ENCODE results near the gene PLA2G3.
"Not testable (repeated sequence)": the region's sequence is repeated elsewhere in the genome, so short reads cannot be mapped to it uniquely, and the experiment has no call there.

Gene PLA2G3

GRCh38 chr22:31139866-31140716 lies at the start of gene PLA2G3:
PLA2G3 (minus strand) TSS chr22:31140508; CDS start chr22:31140354, 154 bp downstream.
- Histone ChIP-seq H3K27me3 (ENCODE audit: control insufficient read depth in 1 of 2, insufficient read depth in 2 of 2, low read length in 2 of 2) (peaks cover 10 to 15% of the 10 kb centered on the region in 2 donors), H3K36me3 (ENCODE audit: control insufficient read depth in 2 of 2, insufficient read depth in 2 of 2, low read length in 2 of 2) (no peaks in the 10 kb centered on the region), H3K4me3 (ENCODE audit: low read length in 2 of 2) (no peak within 1 kb of the TSS), H3K4me1 (ENCODE audit: control insufficient read depth, insufficient read depth, low read length) (no peaks in the 10 kb centered on the region), H3K27ac (ENCODE audit: low read length) (no peak within 1 kb of the TSS), H3K9me3 (ENCODE audit: control insufficient read depth in 2 of 2, low read length in 2 of 2) (no peaks in the 10 kb centered on the region), H3K9ac (ENCODE audit: low read length in 2 of 2) (no peak within 1 kb of the TSS)

DNA sequence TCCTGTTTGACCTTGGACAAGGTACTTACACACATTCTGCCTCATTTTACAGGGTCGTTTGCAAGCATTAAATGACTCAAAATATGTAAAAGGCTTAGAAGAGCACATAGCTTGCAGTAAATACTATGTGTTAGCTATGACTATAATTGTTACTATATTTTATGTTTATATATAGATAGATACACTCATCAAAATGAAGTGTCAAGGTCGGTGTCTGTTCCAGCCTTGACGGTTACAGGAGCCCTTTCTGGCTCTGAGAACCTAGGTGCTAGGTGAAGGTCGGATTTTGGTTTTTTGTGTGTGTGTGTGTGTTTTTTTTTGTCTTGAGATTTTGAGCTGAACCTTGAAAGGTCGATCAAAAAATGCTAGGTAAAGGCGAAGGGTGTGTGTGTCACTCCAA lies 47.3 kb upstream of the PLA2G3 start:
- Histone ChIP-seq H3K27me3 (ENCODE audit: control insufficient read depth in 1 of 2, insufficient read depth in 2 of 2, low read length in 2 of 2) (no peaks in the 10 kb centered on the region), H3K9me3 (ENCODE audit: control insufficient read depth in 2 of 2, low read length in 2 of 2) (no peaks in the 10 kb centered on the region), H3K4me3 (ENCODE audit: low read length in 2 of 2) (no peak overlapping the region), H3K27ac (ENCODE audit: low read length) (no peak overlapping the region), H3K36me3 (ENCODE audit: control insufficient read depth in 2 of 2, insufficient read depth in 2 of 2, low read length in 2 of 2) (peaks cover 14 to 15% of the 10 kb centered on the region in 2 donors), H3K9ac (ENCODE audit: low read length in 2 of 2) (no peak overlapping the region), H3K4me1 (ENCODE audit: control insufficient read depth, insufficient read depth, low read length) (no peaks in the 10 kb centered on the region)

DNA sequence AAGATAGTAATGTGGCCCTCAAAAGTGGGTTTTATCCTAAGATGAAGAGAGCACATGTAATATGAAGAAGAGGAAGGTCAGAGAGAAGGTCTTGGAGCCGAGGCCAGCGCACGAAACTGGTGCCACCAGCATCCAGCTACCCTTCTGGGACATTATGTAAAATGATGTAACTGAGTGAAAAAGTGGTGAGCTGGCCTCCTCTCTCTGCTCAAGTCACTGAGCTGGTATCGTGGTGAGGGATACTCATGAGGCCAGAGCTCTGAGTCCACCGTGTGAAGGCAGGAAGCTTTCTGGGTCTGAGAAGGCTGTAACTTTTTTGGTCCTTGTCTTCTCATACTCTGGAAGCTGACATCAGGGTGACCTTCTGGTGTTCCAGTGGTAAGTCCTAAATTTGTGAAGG lies 44.7 kb upstream of the PLA2G3 start:
- Histone ChIP-seq H3K27ac (ENCODE audit: low read length) (no peak overlapping the region), H3K9me3 (ENCODE audit: control insufficient read depth in 2 of 2, low read length in 2 of 2) (no peaks in the 10 kb centered on the region), H3K4me1 (ENCODE audit: control insufficient read depth, insufficient read depth, low read length) (no peaks in the 10 kb centered on the region), H3K4me3 (ENCODE audit: low read length in 2 of 2) (no peak overlapping the region), H3K27me3 (ENCODE audit: control insufficient read depth in 1 of 2, insufficient read depth in 2 of 2, low read length in 2 of 2) (no peaks in the 10 kb centered on the region), H3K9ac (ENCODE audit: low read length in 2 of 2) (no peak overlapping the region), H3K36me3 (ENCODE audit: control insufficient read depth in 2 of 2, insufficient read depth in 2 of 2, low read length in 2 of 2) (peaks cover 7 to 9% of the 10 kb centered on the region in 2 donors)

- Histone ChIP-seq H3K9me3 (ENCODE audit: control insufficient read depth in 2 of 2, low read length in 2 of 2) (no peaks in the 10 kb centered on the region), H3K36me3 (ENCODE audit: control insufficient read depth in 2 of 2, insufficient read depth in 2 of 2, low read length in 2 of 2) (peaks cover 7 to 9% of the 10 kb centered on the region in 2 donors), H3K27me3 (ENCODE audit: control insufficient read depth in 1 of 2, insufficient read depth in 2 of 2, low read length in 2 of 2) (no peaks in the 10 kb centered on the region), H3K4me3 (ENCODE audit: low read length in 2 of 2) (no peak overlapping the region), H3K9ac (ENCODE audit: low read length in 2 of 2) (no peak overlapping the region), H3K4me1 (ENCODE audit: control insufficient read depth, insufficient read depth, low read length) (peaks cover 4% of the 10 kb centered on the region), H3K27ac (ENCODE audit: low read length) (no peak overlapping the region)
Observed at GRCh38 chr22:31184015-31184414, 43.7 kb upstream of the PLA2G3 start.

- H3K9me3 ChIP-seq (ENCODE audit: control insufficient read depth in 2 of 2, low read length in 2 of 2): no peaks in the 10 kb centered on the region
- peaks cover 8% of the 10 kb centered on the region for H3K4me1 ChIP-seq (ENCODE audit: control insufficient read depth, insufficient read depth, low read length)
- no peak overlapping the region for H3K4me3 ChIP-seq (ENCODE audit: low read length in 2 of 2)
- H3K27ac ChIP-seq (ENCODE audit: low read length): no peak overlapping the region
- no peaks in the 10 kb centered on the region for H3K27me3 ChIP-seq (ENCODE audit: control insufficient read depth in 1 of 2, insufficient read depth in 2 of 2, low read length in 2 of 2)
- H3K36me3 ChIP-seq (ENCODE audit: control insufficient read depth in 2 of 2, insufficient read depth in 2 of 2, low read length in 2 of 2): peaks cover 3 to 5% of the 10 kb centered on the region in 2 donors
- H3K9ac ChIP-seq (ENCODE audit: low read length in 2 of 2): no peak overlapping the region
Observed at GRCh38 chr22:31179345-31179744, 39.0 kb upstream of the PLA2G3 start.

DNA sequence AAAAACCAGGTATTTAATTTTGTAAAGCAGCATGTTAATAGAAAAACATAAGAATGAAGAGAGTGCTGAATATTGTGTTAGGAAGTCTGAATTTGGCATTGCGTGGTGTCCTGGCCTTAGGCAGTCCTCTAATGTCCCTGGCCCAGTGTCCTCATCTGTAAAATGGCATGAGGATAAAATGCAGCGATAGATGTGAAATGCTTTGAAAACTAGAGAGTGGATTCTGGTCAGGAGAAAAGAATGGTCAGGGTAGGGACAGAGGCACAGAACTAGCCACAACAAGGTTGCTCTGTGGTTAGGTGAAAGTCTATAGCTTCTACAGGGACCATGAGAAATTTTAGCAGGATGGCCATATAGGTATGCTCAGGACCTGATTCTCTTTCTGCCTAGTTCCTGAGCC lies 38.6 kb upstream of the PLA2G3 start:
- Histone ChIP-seq H3K27ac (ENCODE audit: low read length) (no peak overlapping the region), H3K36me3 (ENCODE audit: control insufficient read depth in 2 of 2, insufficient read depth in 2 of 2, low read length in 2 of 2) (peaks cover 3 to 5% of the 10 kb centered on the region in 2 donors), H3K4me3 (ENCODE audit: low read length in 2 of 2) (no peak overlapping the region)

DNA sequence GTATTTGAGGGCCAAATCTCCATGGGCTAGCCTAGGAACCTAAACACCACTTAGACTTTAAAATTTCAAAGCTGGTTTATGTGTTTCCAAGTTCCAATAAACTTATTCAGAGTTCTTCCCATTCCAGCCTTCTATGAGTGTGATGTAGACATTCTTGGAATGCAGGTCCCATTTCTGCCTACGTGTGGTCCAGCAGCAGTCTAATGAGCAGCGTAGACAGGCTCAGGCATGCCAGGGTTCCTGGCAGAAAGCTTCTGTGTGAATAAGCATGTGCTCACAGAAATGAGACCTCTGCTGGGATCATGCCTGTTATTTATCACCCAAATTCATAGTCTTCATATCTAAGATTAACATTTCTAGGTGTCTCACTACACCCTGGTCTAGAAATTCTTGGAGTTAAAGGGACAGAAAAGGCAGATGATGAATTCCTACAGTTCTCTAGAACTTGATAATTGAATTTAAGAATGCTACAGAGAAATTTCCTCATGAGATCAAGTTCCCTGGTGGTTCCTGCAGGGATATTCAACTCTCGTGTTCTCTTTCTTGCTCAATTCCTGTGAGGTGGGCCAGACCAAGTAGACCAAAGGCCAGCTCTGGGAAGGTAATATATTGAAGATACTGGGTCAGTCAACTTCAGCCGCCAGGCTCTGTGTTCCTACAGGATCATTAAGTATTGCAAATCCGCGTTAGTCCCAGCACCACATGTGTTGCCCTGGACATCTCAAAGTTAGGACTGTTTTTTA lies 37.3 kb upstream of the PLA2G3 start:
- Histone ChIP-seq H3K4me3 (ENCODE audit: low read length in 2 of 2) (no peak overlapping the region), H3K27me3 (ENCODE audit: control insufficient read depth in 1 of 2, insufficient read depth in 2 of 2, low read length in 2 of 2) (no peaks in the 10 kb centered on the region), H3K27ac (ENCODE audit: low read length) (no peak overlapping the region), H3K9me3 (ENCODE audit: control insufficient read depth in 2 of 2, low read length in 2 of 2) (no peaks in the 10 kb centered on the region), H3K9ac (ENCODE audit: low read length in 2 of 2) (no peak overlapping the region), H3K36me3 (ENCODE audit: control insufficient read depth in 2 of 2, insufficient read depth in 2 of 2, low read length in 2 of 2) (peaks cover 3 to 5% of the 10 kb centered on the region in 2 donors), H3K4me1 (ENCODE audit: control insufficient read depth, insufficient read depth, low read length) (peaks cover 8% of the 10 kb centered on the region)

More for the DNA sequence above, 38.6 kb upstream of the PLA2G3 start:
- Histone ChIP-seq H3K4me1 (ENCODE audit: control insufficient read depth, insufficient read depth, low read length) (peaks cover 8% of the 10 kb centered on the region), H3K9me3 (ENCODE audit: control insufficient read depth in 2 of 2, low read length in 2 of 2) (no peaks in the 10 kb centered on the region), H3K27me3 (ENCODE audit: control insufficient read depth in 1 of 2, insufficient read depth in 2 of 2, low read length in 2 of 2) (no peaks in the 10 kb centered on the region), H3K9ac (ENCODE audit: low read length in 2 of 2) (no peak overlapping the region)

- Histone ChIP-seq H3K27me3 (ENCODE audit: control insufficient read depth in 1 of 2, insufficient read depth in 2 of 2, low read length in 2 of 2) (no peaks in the 10 kb centered on the region), H3K9me3 (ENCODE audit: control insufficient read depth in 2 of 2, low read length in 2 of 2) (no peaks in the 10 kb centered on the region), H3K27ac (ENCODE audit: low read length) (peak overlapping the region; percentile 31), H3K4me3 (ENCODE audit: low read length in 2 of 2) (no peak overlapping the region), H3K36me3 (ENCODE audit: control insufficient read depth in 2 of 2, insufficient read depth in 2 of 2, low read length in 2 of 2) (peaks cover 3 to 5% of the 10 kb centered on the region in 2 donors), H3K9ac (ENCODE audit: low read length in 2 of 2) (no peak overlapping the region), H3K4me1 (ENCODE audit: control insufficient read depth, insufficient read depth, low read length) (peaks cover 8% of the 10 kb centered on the region)
Observed at GRCh38 chr22:31176923-31177322, 36.6 kb upstream of the PLA2G3 start.

- Histone ChIP-seq H3K4me1 (ENCODE audit: control insufficient read depth, insufficient read depth, low read length) (peaks cover 4% of the 10 kb centered on the region), H3K4me3 (ENCODE audit: low read length in 2 of 2) (no peak overlapping the region), H3K9me3 (ENCODE audit: control insufficient read depth in 2 of 2, low read length in 2 of 2) (no peaks in the 10 kb centered on the region), H3K27ac (ENCODE audit: low read length) (peak overlapping the region; percentile 18), H3K36me3 (ENCODE audit: control insufficient read depth in 2 of 2, insufficient read depth in 2 of 2, low read length in 2 of 2) (peaks cover 0 to 2% of the 10 kb centered on the region in 2 donors), H3K9ac (ENCODE audit: low read length in 2 of 2) (no peak overlapping the region), H3K27me3 (ENCODE audit: control insufficient read depth in 1 of 2, insufficient read depth in 2 of 2, low read length in 2 of 2) (no peaks in the 10 kb centered on the region)
Observed at GRCh38 chr22:31173386-31174145, 33.3 kb upstream of the PLA2G3 start.

- not testable (repeated sequence) for H3K36me3 ChIP-seq (ENCODE audit: control insufficient read depth in 2 of 2, insufficient read depth in 2 of 2, low read length in 2 of 2); H3K27me3 ChIP-seq (ENCODE audit: control insufficient read depth in 1 of 2, insufficient read depth in 2 of 2, low read length in 2 of 2); H3K9me3 ChIP-seq (ENCODE audit: control insufficient read depth in 2 of 2, low read length in 2 of 2); H3K27ac ChIP-seq (ENCODE audit: low read length); H3K4me3 ChIP-seq (ENCODE audit: low read length in 2 of 2); H3K4me1 ChIP-seq (ENCODE audit: control insufficient read depth, insufficient read depth, low read length); H3K9ac ChIP-seq (ENCODE audit: low read length in 2 of 2)
Observed at GRCh38 chr22:31171734-31172133, 31.4 kb upstream of the PLA2G3 start.
